Fibroblast of peridontal ligament (primary cell): ENCODE measurements around the gene MESD.
A peak's percentile ranks its signal among the peaks of the same experiment; 100 is the strongest.

Experiments
- DNase-seq: peaks from one replicate; pipeline ENCODE4 v3.0.0-alpha.2; 2010; ENCODE audit errors: extremely low read depth

Gene MESD

GRCh38 chr15:81015621-81016488 lies 26.2 kb upstream of the MESD start:
- peak; percentile 53 for DNase-seq

- peak; percentile 44 for DNase-seq
These were observed 25.0 kb upstream of the MESD start for GRCh38 chr15:81014446-81015093.

DNA sequence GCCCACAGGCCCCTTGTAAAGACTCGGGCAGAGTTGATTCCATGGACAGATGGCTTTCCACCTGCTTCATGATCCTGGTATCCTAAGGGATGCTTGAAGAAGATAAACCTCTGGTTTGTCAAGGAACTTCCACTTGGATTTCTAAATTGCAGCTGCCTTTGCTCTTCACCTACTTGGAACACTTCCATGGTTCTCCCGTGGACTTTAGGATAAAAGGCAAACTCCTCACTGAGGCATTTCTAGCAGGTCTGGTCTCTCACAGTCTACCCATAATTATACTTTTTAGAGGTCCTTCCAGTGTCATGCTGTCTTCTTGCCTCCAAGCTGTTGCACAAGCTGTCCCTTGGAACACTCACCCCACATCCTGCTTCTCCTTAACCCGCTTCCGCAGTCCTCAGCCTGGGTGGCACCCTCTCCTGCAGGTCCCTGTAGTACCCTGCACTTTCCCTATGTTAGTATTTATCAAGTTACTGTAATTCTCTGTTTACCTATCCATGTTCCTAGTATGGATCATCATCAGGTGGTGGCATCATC lies 23.8 kb upstream of the MESD start:
- DNase-seq, result no peak

DNA sequence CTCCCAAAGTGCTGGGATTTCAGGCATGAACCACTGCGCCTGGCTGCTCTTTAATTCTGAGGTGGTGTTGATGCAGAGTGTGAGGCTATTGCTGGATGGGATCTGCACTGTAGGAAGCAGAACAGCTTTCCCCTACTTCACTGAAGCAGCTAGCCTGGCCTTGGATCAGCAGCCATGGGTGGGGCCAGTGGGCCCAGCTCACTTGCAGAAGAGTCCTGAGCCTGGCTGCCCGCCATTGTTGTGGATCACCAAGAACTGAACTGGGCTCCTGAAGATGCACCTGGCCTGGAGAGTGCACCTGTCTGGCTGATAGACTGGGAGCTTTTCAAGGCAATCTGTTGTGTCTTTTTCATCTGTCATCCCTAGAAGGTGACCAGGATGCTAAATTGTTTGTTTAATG lies 23.0 kb upstream of the MESD start:
- DNase-seq, result no peak

DNA sequence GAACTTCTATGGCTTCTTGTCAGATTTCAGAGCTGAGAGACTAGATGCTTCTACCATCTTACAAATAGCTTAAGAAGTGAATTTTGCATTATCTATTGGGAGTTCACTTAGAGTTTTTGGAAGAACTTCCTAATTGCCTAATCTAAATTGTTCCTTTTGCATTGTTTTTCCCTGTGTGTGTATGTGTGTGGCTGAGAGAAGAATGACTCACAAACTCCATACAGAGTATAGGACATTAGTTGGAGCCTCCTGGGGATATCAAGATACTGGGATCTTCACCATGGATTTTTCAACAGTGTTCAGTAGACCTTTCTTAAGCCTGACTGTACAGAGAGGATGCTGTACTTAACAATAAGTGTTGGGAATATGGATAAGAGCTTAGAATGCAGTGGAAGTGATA lies 22.0 kb upstream of the MESD start:
- DNase-seq, result peak; percentile 59

DNA sequence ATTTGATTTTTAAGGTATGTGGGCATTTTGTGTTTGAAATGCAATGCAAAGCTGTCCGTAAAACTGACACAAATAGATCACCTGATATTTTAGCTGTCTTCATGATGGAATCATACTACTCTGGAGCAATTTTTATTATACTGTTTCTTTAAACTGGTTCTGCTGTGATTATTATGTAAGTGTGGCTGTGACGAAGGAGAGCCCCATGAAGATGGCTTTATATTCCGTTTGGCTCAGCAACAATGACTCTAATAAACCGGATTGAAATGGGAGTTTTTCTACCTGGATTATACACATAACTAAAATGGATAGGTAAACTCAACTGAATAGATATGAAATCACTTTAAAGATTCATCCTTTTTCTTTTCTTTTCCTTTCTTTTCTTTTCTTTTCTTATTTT lies 20.5 kb upstream of the MESD start:
- DNase-seq, result no peak

DNA sequence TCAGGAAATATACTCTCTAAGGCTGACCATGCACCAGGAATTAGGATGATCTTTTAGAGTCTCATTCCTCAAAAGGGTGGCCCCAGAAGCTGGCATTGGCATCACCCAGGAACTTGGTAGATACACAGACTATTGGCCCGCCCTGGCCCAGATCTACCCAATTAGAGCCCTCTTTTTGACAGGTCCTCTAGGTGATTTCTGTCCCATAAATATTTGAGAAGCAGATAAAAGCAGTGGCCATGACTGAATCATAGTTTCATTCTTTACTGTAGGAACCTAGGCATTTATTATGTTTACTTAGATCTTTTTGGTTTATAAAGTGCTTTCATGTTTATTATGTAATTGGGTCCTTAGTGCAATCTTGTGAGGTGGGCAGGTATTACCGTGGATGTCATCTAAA lies 18.7 kb upstream of the MESD start:
- DNase-seq, result no peak

DNA sequence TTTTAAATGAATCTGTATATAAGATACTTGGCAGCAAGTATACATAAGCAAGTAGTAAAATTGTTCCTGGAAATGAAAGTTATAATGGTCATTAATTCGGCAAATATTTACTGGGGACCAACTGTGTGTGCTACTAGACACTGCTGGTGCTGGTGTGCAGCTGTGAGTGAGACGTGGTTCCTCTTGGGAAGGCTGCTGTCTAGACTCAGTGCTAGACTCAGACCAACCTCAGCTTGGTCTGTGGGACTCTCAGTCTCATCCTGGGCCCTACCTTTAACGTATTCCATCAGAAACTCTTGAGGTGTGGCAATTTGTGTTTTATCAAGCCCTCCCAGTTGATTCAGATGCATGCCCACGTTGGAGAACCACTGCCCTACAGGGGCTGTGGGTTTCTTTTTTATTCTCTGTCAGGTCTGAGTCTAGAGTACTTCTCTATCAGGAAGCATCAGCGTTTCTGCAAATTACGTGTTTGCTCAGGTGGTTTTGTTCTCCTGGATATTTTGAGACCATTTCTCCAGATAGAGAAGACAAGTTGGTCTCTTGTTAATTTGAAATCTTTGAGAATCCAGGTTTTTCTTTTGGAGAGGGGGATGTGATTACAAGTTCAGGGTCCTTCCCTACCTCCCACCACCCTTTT lies 17.9 kb upstream of the MESD start:
- no peak for DNase-seq

- no peak for DNase-seq
These were observed 16.5 kb upstream of the MESD start for GRCh38 chr15:81006124-81006523.

- DNase-seq, result no peak
These were observed 13.4 kb upstream of the MESD start for GRCh38 chr15:81003097-81003350.

GRCh38 chr15:81002331-81003096 lies 12.9 kb upstream of the MESD start:
- DNase-seq, result no peak

DNA sequence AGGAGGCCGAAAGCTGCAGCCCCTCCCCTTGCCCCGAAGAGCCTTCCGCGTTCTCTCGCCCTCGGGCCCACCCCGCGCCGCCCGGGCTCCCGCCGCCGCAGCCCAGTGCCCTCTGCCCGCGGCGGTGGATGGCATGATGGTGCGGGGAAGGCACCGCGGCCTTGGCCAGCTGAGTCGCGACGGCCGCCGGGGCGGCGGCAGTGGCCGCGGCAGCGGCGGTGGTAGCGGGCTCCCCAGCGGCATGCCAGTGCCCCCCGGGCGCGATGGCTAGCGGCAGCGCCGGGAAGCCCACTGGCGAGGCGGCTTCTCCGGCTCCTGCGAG lies 12.4 kb upstream of the MESD start:
- DNase-seq, result no peak

DNA sequence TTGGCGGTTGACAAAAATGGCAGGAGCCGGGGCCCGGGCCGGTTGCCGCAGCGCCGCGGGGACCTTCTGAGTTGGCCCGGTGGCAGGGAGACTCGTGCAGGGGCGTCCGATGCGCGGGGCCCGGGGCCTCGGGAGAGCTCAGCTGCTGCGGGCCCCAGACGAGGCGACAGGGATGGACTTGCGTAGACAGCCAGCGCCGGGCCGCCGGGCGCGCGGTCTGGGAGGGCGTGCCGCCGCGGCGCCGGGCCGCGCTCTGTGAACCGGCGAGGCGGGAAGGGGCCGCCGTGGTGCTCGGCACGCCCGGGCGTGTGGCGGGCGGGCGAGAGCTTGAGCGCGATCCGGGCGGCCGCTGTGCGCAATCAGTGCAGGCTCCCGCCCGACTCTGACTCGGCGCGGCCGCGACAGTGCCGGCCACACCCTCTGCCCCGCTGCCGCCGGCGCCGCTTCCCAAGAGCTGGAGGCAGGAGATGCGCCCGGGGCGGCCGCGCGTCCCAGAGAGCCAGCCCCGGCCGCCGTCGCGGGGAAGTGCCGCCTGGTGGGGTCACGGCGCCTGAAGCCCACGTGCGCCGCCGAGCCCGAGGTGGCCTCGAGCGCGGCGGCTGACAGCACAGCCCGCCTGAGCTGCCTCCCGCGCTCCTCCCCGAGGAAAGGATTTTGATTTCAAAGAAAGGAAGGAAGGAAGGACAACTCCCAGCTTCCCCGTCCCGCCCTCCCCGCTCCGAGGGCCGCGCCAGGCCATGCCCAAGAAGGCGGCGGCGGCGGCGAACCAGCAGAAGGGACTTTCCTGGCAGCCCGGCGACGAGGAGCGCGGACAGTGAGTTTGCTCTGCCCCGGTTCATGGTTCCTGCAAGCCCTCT lies 11.8 kb upstream of the MESD start:
- DNase-seq, result no peak

DNA sequence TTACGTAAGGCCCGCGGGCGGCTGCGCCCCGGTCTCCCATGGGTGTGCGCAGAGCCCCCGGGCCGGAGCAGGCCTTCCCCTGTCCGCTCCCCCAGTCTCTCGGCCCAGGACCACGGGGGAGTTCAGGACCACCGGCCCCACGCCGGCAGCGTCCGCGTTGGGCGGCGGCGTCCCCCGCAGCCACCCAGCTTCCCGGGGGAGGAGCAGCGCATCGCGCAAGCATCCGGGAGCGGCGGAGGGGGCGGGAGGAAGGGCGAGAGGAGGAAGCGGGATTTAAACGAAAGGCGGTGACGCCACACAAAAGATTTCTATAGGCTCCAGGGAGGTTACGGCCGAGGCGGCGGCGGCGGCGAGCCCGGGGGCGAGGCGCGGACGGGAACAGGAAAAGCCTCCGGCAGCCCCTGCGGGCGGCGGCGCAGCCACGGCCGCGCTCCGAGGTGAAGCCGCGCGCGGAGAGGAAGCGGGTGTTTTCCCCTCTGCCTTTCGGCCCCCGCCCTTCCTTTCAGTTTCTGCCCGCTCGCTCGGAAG lies 11.1 kb upstream of the MESD start, which contains the start of gene TLNRD1:
TSS of gene TLNRD1 (plus strand) at position 300 of the 528 bp plus-strand sequence. CDS start 1,349 bp downstream, outside the sequence.
- DNase-seq, result peak; percentile 88

DNA sequence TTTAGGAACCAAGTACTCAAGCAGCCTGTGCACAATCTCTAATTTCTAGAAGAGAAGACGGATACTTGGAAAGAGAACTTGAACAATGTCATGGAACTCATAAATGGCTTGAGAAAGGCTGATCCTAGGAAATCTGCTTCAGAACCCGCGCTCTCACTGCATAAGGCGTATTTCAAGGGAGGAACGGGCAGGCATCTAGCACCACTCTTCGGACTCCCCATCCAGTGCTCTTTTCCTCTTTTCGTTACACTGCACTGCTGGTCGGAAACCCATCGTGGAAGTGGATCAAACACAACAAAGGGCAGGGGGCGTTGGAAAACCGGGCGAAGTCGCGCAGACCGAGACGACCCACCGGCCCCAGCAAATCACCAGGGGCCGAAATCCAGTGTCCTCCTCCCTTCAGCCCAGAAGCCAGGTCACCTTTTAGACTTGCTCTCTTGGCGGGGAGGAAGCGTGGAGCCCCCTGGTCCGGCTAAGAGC lies 10.6 kb upstream of the MESD start:
- peak; percentile 43 for DNase-seq

GRCh38 chr15:80999623-81000036 lies 10.0 kb upstream of the MESD start:
- no peak for DNase-seq

- DNase-seq, result no peak
These were observed 8.6 kb upstream of the MESD start for GRCh38 chr15:80998251-80998650.

DNA sequence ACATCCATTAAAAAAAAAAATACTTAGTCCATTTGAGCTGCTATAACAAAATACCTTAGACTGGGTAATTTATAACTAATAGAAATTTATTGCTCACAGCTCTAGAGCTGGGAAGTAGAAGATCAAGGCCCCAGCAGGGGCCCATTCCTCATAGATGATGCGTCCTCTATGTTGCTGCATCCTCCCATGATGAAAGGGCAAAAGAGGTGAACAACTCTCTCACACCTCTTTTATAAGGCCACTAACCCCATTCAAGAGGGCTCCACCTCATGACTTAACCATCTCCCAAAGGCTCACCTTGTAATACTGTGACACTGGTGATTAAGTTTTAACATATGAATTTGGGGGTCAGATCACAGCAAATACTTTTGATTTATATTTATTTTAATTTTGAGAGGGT lies 8.1 kb upstream of the MESD start:
- no peak for DNase-seq

DNA sequence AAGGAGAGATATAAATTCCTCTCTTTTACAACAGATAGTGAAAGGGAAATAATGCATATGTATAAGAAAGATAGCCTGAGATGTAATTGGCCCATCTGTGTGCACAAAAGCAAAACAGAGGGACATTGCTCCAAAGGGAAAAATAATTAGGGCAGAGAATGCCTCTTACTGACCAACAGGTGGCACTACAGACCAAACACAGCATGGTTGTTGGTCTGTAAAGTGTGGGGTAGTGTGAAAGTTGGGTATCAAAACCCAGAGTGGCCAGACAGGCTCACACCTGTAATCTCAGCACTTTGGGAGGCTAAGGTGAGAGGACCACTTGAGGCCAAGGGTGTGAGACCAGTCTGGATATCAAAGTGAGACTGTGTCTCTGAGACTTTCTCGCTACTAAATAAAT lies 6.6 kb upstream of the MESD start:
- DNase-seq, result no peak

GRCh38 chr15:80992441-80992840 lies 2.8 kb upstream of the MESD start:
- no peak for DNase-seq

GRCh38 chr15:80992006-80992405 lies 2.4 kb upstream of the MESD start:
- DNase-seq, result no peak
